Karpas-422 (cell line): ENCODE data around the gene ROR1. TPM values are rescaled to one million over a fixed set of nuclear protein-coding genes. Genes with fewer than 3 reads are reported as not detected.

Experiments used
- DNase-seq: peaks from one replicate; pipeline ENCODE4 v3.0.0-alpha.2; 2015
- H2AFZ ChIP-seq: fragments of 200-600 bp; sonication (generic); 2 replicates; pipeline ENCODE4 v1.6.1; 2014; ENCODE audit warnings: antibody characterized with exemption, low read length, mixed read lengths
- H3K27ac ChIP-seq: fragments of 200-600 bp; sonication (generic); 2 replicates; pipeline ENCODE4 v1.5.1; 2014; ENCODE audit warnings: mild to moderate bottlenecking, low read length, moderate library complexity
- H3K27me3 ChIP-seq: fragments of 200-600 bp; sonication (generic); 2 replicates; pipeline ENCODE4 v1.6.1; 2014; ENCODE audit warnings: low read length, mixed read lengths
- H3K36me3 ChIP-seq: fragments of 200-600 bp; sonication (generic); 2 replicates; pipeline ENCODE4 v1.6.1; 2014; ENCODE audit warnings: low read length, mixed read lengths; ENCODE audit not compliant: insufficient read depth
- H3K4me1 ChIP-seq: fragments of 200-600 bp; sonication (generic); 2 replicates; pipeline ENCODE4 v1.6.1; 2014; ENCODE audit warnings: mild to moderate bottlenecking, low read length, mixed read lengths
- H3K4me2 ChIP-seq: fragments of 200-600 bp; sonication (generic); 2 replicates; pipeline ENCODE4 v1.6.1; 2014; ENCODE audit warnings: low read length, low read depth, mild to moderate bottlenecking; ENCODE audit not compliant: poor library complexity, severe bottlenecking
- H3K4me3 ChIP-seq: fragments of 200-600 bp; sonication (generic); 2 replicates; pipeline ENCODE4 v1.5.1; 2014; ENCODE audit warnings: mild to moderate bottlenecking, antibody characterized with exemption, low read length, mixed read lengths
- H3K79me2 ChIP-seq: fragments of 200-600 bp; sonication (generic); 2 replicates; pipeline ENCODE4 v1.6.1; 2014; ENCODE audit warnings: mild to moderate bottlenecking, low read length, mixed read lengths
- H3K9ac ChIP-seq: fragments of 200-600 bp; sonication (generic); 2 replicates; pipeline ENCODE4 v1.6.0; 2014; ENCODE audit warnings: low read length
- H3K9me2 ChIP-seq: fragments of 200-600 bp; sonication (generic), shearing (Covaris generic); replicated peaks from 2 replicates; pipeline ENCODE4 v1.6.0; 2014; ENCODE audit warnings: mild to moderate bottlenecking, low read length, moderate library complexity; ENCODE audit not compliant: insufficient read depth
- H3K9me3 ChIP-seq: fragments of 300-700, 200-600 bp; sonication (generic); 2 replicates; pipeline ENCODE4 v1.6.1; 2014; ENCODE audit warnings: low read length, mixed read lengths
- H4K20me1 ChIP-seq: fragments of 200-600 bp; sonication (generic); 2 replicates; pipeline ENCODE4 v1.6.1; 2014; ENCODE audit warnings: mild to moderate bottlenecking, antibody characterized with exemption, low read length, low read depth; ENCODE audit not compliant: insufficient read depth
- total RNA-seq: library from RNA; depleted of rRNA; stranded (reverse); fragments of >200 nt; shearing (Covaris generic); gene quantifications from 2 replicates; pipeline ENCODE4 v1.2.3, GENCODE V29; 2014; ENCODE audit warnings: low replicate concordance

The ROR1 gene
- total RNA-seq, 1 experiment from 2014 or later: not detected

DNA sequence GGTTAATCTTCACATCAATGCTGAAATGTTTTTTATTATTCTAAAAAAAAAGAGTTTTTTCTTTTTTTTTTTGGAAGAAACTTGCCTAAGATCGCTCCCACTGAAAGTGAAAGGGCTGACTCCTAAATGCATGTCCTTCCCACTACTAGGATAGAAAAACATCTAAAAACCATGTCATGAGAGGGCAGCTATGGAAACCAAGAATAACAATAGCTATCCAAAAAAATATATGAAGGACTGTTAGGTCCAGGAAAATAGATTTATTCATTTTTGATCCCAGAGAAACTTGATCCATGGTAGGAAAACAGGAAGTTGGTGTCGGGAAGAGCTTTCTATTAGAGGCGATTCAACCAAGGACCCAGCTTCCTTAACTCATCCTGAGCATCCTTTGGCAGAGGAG, 23.1 kb upstream of the ROR1 start:
- no peaks in the 10 kb centered on the region for H3K27me3 ChIP-seq
- H3K27ac ChIP-seq: no peak overlapping the region
- H2AFZ ChIP-seq: no peak overlapping the region
- no peaks in the 10 kb centered on the region for H3K9me2 ChIP-seq
- DNase-seq: no peak
- H3K79me2 ChIP-seq: no peaks in the 10 kb centered on the region
- H3K4me2 ChIP-seq: no peak overlapping the region
- no peak overlapping the region for H3K9ac ChIP-seq
- H3K36me3 ChIP-seq: no peaks in the 10 kb centered on the region
- H4K20me1 ChIP-seq: no peaks in the 10 kb centered on the region
- no peaks in the 10 kb centered on the region for H3K9me3 ChIP-seq
- H3K4me1 ChIP-seq: no peaks in the 10 kb centered on the region
- H3K4me3 ChIP-seq: no peak overlapping the region

DNA sequence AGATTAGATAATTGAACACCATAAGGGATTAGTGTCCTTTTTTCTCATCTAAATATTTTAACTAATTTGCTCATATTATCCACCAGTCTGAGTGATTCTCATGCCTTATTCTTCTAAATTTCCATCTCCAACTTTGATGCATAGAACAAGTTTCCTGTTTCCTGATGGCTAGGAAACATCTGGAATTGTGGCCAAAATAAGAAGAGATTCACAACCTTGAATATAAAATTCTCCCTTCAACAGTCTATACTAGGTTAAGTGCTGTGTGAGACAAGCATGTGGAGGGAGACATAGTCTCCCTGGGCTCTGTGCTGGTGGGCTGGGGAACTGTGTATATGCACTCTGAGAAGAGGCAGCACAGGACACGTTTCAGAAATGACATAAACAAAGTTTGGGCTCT, 21.6 kb upstream of the ROR1 start:
- H3K79me2 ChIP-seq: no peaks in the 10 kb centered on the region
- H3K27ac ChIP-seq: no peak overlapping the region
- H3K9me3 ChIP-seq: no peaks in the 10 kb centered on the region
- H3K9me2 ChIP-seq: no peaks in the 10 kb centered on the region
- H3K4me2 ChIP-seq: no peak overlapping the region
- no peaks in the 10 kb centered on the region for H3K4me1 ChIP-seq
- no peaks in the 10 kb centered on the region for H4K20me1 ChIP-seq
- H3K4me3 ChIP-seq: no peak overlapping the region
- H3K9ac ChIP-seq: no peak overlapping the region
- H3K27me3 ChIP-seq: no peaks in the 10 kb centered on the region
- no peak for DNase-seq
- H3K36me3 ChIP-seq: no peaks in the 10 kb centered on the region
- H2AFZ ChIP-seq: no peak overlapping the region

DNA sequence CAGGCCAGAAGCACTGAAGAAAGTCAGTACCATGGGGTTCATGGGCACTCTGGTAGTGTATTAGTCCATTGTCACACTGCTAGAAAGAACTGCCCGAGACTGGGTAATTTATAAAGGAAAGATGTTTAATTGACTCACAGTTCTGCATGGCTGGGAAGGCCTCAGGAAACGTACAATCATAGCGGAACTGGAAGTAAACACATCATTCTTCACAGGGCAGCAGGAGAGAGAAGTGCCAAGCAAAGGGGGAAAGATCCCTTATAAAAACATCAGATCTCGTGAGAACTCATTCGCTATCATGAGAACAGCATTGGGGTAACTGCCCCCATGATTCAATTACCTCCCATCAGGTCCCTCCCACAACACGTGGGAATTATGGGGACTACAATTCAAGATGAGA, 20.2 kb upstream of the ROR1 start:
- Histone ChIP-seq H3K4me1 (no peaks in the 10 kb centered on the region), H3K4me3 (no peak overlapping the region), H3K9ac (no peak overlapping the region), H2AFZ (no peak overlapping the region), H3K79me2 (no peaks in the 10 kb centered on the region), H3K4me2 (no peak overlapping the region), H3K36me3 (no peaks in the 10 kb centered on the region), H3K9me2 (no peaks in the 10 kb centered on the region), H3K9me3 (no peaks in the 10 kb centered on the region), H4K20me1 (no peaks in the 10 kb centered on the region), H3K27me3 (no peaks in the 10 kb centered on the region), H3K27ac (no peak overlapping the region)
- DNase-seq: no peak

DNA sequence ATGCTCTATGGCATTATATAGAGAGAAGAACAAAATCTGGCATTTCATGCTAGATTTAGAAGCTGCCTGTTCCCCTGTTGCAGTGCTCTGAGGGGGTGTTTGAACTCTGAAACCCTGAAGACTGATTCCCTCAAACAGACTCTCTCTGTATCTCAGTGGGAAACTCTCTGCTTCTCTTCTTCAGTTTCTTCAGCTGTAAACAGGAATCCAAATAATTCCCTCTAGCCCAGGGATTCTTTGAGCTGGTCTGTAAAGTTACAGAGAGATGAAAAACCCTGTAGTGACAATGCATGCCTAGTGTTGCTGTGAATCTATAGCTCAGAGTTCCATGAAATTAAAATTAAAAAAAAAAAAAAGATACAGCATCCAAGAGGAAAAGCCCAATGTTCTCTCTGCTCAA, 17.0 kb upstream of the ROR1 start:
- Histone ChIP-seq H3K79me2 (no peaks in the 10 kb centered on the region), H3K27me3 (no peaks in the 10 kb centered on the region), H4K20me1 (no peaks in the 10 kb centered on the region), H3K4me2 (no peak overlapping the region), H3K4me1 (no peaks in the 10 kb centered on the region), H3K36me3 (no peaks in the 10 kb centered on the region), H3K9me3 (no peaks in the 10 kb centered on the region), H3K9ac (no peak overlapping the region), H3K27ac (no peak overlapping the region), H3K4me3 (no peak overlapping the region), H3K9me2 (no peaks in the 10 kb centered on the region), H2AFZ (no peak overlapping the region)
- DNase-seq: no peak

DNA sequence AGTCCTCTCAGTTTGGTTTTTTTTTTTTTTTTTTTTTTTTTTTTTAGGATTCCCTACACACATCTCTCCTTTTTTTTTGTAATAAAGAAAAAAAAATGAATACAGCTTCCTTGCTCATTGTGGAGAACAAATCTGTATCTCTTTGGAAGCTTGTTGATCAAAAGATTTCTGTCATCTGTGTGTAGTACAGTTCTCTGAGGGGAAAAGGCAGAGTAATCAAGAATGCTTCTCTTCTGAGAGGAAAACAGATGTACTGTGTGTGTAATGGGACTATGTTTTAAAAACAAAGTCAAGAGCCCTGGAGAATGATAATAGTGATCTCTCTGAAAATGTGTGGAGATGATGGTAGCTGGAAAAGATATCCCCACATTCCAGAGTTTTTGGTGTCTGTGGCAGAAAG, 16.5 kb upstream of the ROR1 start:
- Histone ChIP-seq H4K20me1 (no peaks in the 10 kb centered on the region), H3K9ac (no peak overlapping the region), H3K79me2 (no peaks in the 10 kb centered on the region), H3K4me1 (no peaks in the 10 kb centered on the region), H3K9me3 (no peaks in the 10 kb centered on the region), H3K27me3 (no peaks in the 10 kb centered on the region), H3K4me2 (no peak overlapping the region), H2AFZ (no peak overlapping the region), H3K9me2 (no peaks in the 10 kb centered on the region), H3K36me3 (no peaks in the 10 kb centered on the region), H3K27ac (no peak overlapping the region), H3K4me3 (no peak overlapping the region)
- no peak for DNase-seq

DNA sequence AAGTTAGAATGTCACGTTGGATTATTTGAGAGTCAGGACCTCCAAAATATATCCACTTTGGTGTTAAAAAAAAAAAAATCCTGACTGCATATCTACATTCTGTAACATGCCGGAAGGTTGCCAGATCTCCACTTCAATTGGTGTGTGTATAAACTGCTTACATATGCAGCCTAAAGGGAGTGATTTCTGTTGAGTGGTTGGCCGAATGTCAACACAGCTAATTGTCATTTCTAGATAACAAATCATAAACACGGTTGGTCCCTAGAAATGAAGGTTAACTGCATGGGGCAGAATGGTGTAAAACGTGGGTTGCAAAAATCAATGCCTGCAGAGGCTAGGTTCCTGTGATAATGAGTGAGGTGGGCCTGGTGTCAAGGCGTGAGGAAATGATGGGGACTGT, 15.0 kb upstream of the ROR1 start:
- Histone ChIP-seq H3K9me3 (no peaks in the 10 kb centered on the region), H3K79me2 (no peaks in the 10 kb centered on the region), H3K4me3 (no peak overlapping the region), H3K4me1 (no peaks in the 10 kb centered on the region), H3K9ac (no peak overlapping the region), H3K27me3 (no peaks in the 10 kb centered on the region), H4K20me1 (no peaks in the 10 kb centered on the region), H3K36me3 (no peaks in the 10 kb centered on the region), H3K27ac (no peak overlapping the region), H3K4me2 (no peak overlapping the region), H3K9me2 (no peaks in the 10 kb centered on the region), H2AFZ (no peak overlapping the region)
- DNase-seq: no peak

DNA sequence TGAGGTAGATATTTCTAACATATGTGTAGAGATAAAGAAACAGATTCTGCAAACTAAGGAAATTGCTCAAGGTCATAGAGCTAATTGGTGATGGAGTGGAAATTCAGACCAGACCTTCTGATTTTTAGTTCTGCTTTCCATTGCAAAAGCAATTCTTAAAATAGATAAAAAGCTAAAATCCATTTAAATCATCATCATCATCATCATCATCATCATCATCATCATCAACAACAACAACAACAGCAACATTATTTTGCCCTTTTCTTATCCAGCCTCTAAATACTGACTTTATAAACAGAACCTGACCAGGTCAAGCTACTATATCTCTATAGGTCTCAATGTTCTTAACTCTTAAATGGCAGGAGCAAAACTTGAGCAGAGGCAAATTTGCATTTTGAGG, 14.0 kb upstream of the ROR1 start:
- no peaks in the 10 kb centered on the region for H3K36me3 ChIP-seq
- no peak for DNase-seq
- H3K9me3 ChIP-seq: no peaks in the 10 kb centered on the region
- H4K20me1 ChIP-seq: no peaks in the 10 kb centered on the region
- H3K4me1 ChIP-seq: no peaks in the 10 kb centered on the region
- H3K9me2 ChIP-seq: no peaks in the 10 kb centered on the region
- H3K27ac ChIP-seq: no peak overlapping the region
- no peak overlapping the region for H3K9ac ChIP-seq
- H3K79me2 ChIP-seq: no peaks in the 10 kb centered on the region
- H3K4me2 ChIP-seq: no peak overlapping the region
- no peak overlapping the region for H3K4me3 ChIP-seq
- H3K27me3 ChIP-seq: no peaks in the 10 kb centered on the region
- H2AFZ ChIP-seq: no peak overlapping the region

DNA sequence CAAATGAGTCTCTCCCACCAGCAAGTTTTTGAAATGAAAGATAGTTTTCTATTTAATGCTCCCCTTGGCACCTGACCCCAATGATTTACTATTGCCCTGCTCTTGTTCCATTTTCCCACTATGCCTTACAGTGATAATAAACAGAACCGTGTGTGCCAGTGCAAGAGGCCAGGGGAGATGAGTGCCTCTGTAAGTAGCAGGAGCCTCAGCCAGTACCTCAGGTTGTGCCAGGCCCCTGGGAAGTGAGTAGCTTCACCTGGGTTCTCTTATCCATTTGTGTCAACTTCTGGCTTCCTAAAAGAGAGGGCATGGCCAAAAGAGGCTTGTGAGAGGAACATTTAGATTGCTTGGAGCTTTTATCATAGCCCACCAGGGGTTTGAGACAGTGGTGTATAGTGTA, 3.4 kb upstream of the ROR1 start:
- no peak for DNase-seq
- Histone ChIP-seq H3K36me3 (no peaks in the 10 kb centered on the region), H3K27ac (no peak overlapping the region), H4K20me1 (no peaks in the 10 kb centered on the region), H3K4me1 (no peaks in the 10 kb centered on the region), H3K79me2 (no peaks in the 10 kb centered on the region), H3K9me3 (no peaks in the 10 kb centered on the region), H2AFZ (no peak overlapping the region), H3K9me2 (no peaks in the 10 kb centered on the region), H3K9ac (no peak overlapping the region), H3K27me3 (no peaks in the 10 kb centered on the region), H3K4me3 (no peak overlapping the region), H3K4me2 (no peak overlapping the region)

DNA sequence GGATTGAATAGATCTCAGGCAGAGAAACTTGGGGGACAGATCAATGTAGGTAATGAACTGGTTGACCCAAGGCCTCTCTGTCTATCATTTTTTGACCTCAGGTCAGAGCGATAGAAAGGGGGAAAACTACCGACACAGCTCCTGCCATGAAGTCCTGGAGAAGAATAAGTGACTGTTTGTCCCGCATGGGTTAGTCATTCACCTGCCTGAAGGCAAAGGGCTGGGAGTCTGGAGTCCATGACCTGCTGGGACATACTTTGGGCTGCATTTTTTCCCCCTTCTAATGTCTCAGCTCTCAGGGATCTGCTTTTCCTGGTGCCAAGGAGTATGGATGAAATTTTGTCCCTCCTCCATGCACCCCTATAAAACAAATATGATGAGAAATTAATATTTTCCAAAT, 1.6 kb upstream of the ROR1 start:
- no peaks in the 10 kb centered on the region for H3K79me2 ChIP-seq
- DNase-seq: no peak
- no peaks in the 10 kb centered on the region for H3K27me3 ChIP-seq
- H2AFZ ChIP-seq: no peak overlapping the region
- no peak overlapping the region for H3K27ac ChIP-seq
- no peaks in the 10 kb centered on the region for H3K9me3 ChIP-seq
- no peak overlapping the region for H3K9ac ChIP-seq
- no peaks in the 10 kb centered on the region for H3K9me2 ChIP-seq
- no peak overlapping the region for H3K4me2 ChIP-seq
- H3K4me1 ChIP-seq: no peaks in the 10 kb centered on the region
- H4K20me1 ChIP-seq: no peaks in the 10 kb centered on the region
- H3K36me3 ChIP-seq: no peaks in the 10 kb centered on the region
- no peak overlapping the region for H3K4me3 ChIP-seq
